ENCODE results near the gene XRCC2.

The XRCC2 gene

DNA sequence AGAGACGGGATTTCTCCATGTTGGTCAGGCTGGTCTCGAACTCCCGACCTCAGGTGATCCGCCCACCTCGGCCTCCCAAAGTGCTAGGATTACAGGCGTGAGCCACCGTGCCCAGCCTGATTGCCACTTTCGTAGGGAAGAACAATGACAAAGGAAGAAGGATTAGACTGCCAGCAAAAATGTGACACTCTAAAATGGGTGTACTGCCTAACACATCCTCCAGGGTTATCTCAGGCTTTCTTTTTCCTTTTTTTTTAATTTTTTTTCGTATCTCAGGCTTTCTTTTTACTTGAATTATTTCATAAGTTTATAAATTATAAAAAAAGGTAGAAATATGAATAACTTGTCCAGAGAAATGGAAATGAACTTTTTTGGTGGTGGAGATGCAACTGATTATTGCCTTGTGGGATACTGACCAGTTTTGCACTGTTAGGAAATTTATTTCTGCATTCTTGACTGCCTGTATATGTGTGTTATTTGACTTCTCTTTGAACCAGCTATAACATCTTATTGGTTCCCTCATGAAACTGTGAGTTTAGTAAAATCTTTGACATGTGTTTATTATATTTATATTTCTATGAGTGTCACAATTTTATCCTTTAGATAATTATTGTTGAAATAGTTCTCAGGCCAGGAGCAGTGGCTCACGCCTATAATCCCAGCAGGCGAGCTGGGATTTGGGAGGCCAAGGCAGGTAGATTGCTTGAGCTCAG is 56.8 kb downstream of the XRCC2 start:
- TF ChIP-seq TAF1 (IDR thresholded peaks at IDR 0.05; ENCODE audit: low read depth) (no peak), EGR1 (IDR thresholded peaks at IDR 0.05) (no peak), CEBPB (IDR thresholded peaks at IDR 0.05) (no peak), ZBTB7A (IDR thresholded peaks at IDR 0.05; ENCODE audit: low read depth) (no peak), TCF12 (IDR thresholded peaks at IDR 0.05; ENCODE audit: low read depth) (no peak), YY1 (IDR thresholded peaks at IDR 0.05; ENCODE audit: low read depth) (no peak), NFIC (IDR thresholded peaks at IDR 0.05) (no peak), CREB1 (IDR thresholded peaks at IDR 0.05; ENCODE audit: low read depth) (no peak), RAD21 (IDR thresholded peaks at IDR 0.05; ENCODE audit: low read depth) (no peak)
- TF ChIP-seq, protein P1, sequence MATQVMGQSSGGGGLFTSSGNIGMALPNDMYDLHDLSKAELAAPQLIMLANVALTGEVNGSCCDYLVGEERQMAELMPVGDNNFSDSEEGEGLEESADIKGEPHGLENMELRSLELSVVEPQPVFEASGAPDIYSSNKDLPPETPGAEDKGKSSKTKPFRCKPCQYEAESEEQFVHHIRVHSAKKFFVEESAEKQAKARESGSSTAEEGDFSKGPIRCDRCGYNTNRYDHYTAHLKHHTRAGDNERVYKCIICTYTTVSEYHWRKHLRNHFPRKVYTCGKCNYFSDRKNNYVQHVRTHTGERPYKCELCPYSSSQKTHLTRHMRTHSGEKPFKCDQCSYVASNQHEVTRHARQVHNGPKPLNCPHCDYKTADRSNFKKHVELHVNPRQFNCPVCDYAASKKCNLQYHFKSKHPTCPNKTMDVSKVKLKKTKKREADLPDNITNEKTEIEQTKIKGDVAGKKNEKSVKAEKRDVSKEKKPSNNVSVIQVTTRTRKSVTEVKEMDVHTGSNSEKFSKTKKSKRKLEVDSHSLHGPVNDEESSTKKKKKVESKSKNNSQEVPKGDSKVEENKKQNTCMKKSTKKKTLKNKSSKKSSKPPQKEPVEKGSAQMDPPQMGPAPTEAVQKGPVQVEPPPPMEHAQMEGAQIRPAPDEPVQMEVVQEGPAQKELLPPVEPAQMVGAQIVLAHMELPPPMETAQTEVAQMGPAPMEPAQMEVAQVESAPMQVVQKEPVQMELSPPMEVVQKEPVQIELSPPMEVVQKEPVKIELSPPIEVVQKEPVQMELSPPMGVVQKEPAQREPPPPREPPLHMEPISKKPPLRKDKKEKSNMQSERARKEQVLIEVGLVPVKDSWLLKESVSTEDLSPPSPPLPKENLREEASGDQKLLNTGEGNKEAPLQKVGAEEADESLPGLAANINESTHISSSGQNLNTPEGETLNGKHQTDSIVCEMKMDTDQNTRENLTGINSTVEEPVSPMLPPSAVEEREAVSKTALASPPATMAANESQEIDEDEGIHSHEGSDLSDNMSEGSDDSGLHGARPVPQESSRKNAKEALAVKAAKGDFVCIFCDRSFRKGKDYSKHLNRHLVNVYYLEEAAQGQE (IDR thresholded peaks at IDR 0.05; ENCODE audit: low read depth): no peak
- TF ChIP-seq, protein P2, sequence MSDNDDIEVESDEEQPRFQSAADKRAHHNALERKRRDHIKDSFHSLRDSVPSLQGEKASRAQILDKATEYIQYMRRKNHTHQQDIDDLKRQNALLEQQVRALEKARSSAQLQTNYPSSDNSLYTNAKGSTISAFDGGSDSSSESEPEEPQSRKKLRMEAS (IDR thresholded peaks at IDR 0.05): no peak

DNA sequence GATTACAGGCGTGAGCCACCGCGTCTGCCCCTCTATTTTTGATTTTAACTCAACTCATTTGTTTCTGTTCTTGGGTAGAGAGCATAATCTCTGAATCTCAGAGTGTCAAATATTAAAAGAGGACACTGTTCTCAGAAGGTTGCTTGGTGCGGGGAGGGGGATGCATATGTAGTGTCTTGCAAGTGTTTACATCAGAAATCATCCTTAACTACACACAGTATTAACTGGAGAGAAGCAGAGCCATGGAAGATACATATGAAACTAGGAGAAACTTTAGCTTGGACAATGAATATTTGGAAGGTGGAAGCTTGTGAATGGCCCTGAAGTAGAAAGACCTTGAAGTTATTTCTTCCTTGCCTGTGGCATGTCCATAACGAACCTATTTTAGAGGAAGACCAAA is 57.5 kb downstream of the XRCC2 start:
- no peak for TF ChIP-seq RAD21 (IDR thresholded peaks at IDR 0.05; ENCODE audit: low read depth)
- TF ChIP-seq, protein P3, sequence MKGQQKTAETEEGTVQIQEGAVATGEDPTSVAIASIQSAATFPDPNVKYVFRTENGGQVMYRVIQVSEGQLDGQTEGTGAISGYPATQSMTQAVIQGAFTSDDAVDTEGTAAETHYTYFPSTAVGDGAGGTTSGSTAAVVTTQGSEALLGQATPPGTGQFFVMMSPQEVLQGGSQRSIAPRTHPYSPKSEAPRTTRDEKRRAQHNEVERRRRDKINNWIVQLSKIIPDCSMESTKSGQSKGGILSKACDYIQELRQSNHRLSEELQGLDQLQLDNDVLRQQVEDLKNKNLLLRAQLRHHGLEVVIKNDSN (IDR thresholded peaks at IDR 0.05): no peak

DNA sequence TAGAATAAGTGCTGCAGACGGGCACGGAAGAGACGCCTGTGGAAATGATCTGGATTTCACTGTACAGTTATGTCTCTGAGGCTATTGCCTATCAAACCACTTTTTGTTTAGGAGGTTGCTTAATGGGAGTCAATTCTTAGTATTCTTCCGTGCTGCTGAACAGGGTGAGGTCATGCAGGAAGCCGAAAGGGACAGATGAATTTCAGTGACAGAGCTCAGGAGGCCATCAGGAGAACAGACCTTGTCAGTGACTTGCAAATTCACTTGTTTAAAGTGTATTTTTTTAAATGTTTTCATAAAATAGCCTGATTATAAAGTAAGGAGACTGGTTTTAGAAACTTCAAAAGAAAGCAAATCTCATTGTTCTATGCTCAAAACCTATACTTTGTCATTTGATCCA is 58.9 kb downstream of the XRCC2 start:
- TF ChIP-seq TAF1 (IDR thresholded peaks at IDR 0.05; ENCODE audit: low read depth) (no peak), NFIC (IDR thresholded peaks at IDR 0.05) (no peak), RAD21 (IDR thresholded peaks at IDR 0.05; ENCODE audit: low read depth) (no peak), CREB1 (IDR thresholded peaks at IDR 0.05; ENCODE audit: low read depth) (no peak), TEAD4 (IDR thresholded peaks at IDR 0.05) (no peak), YY1 (IDR thresholded peaks at IDR 0.05; ENCODE audit: low read depth) (no peak), TCF12 (IDR thresholded peaks at IDR 0.05; ENCODE audit: low read depth) (no peak), CEBPB (IDR thresholded peaks at IDR 0.05) (no peak), FOXM1 (IDR thresholded peaks at IDR 0.05; ENCODE audit: borderline replicate concordance, low read depth) (no peak)
- TF ChIP-seq, protein P1 (IDR thresholded peaks at IDR 0.05; ENCODE audit: low read depth): no peak

DNA sequence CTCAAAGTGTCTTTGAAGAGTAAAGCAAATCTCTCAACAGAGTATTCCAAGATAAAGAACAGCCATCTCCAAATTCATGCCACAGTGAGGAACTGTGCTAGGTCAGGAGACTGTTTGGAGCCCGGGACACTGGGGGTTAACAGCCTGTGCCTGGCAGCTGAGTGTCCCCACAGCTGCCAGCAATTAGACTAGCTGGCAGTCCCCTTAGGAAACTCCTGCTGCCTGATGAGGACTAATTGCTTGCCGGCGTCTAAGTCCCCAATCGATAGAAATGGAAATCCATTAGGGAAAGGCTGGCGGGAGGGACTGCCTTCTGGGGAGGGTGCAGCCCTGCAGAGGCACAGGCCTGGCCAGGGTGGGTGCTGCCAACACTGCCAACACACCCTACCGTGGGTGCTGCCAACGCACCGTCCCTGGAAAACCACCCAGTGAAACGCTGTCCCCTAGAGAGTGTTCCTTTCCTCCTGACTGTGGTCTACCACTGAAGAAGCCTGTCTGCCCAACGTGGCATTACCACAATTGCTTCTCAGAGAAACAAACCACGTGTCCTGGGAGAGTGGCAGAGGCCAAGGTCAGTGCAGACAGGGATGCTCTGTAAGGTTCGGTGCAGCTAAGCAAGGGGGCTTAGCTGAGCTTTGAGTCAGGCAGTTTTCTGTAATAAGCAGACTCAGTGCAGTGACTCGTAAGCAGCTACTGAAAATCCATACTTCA is 60.8 kb downstream of the XRCC2 start:
- no peak for TF ChIP-seq ZBTB7A (IDR thresholded peaks at IDR 0.05; ENCODE audit: low read depth)
- TF ChIP-seq, protein P2 (IDR thresholded peaks at IDR 0.05): no peak
- no peak for TF ChIP-seq NFIC (IDR thresholded peaks at IDR 0.05)
- TF ChIP-seq CREB1 (IDR thresholded peaks at IDR 0.05; ENCODE audit: low read depth): no peak
- TF ChIP-seq TAF1 (IDR thresholded peaks at IDR 0.05; ENCODE audit: low read depth): no peak
- TF ChIP-seq CEBPB (IDR thresholded peaks at IDR 0.05): no peak
- no peak for TF ChIP-seq EP300 (IDR thresholded peaks at IDR 0.05; ENCODE audit: borderline replicate concordance)
- no peak for TF ChIP-seq TCF12 (IDR thresholded peaks at IDR 0.05; ENCODE audit: low read depth)
- TF ChIP-seq TEAD4 (IDR thresholded peaks at IDR 0.05): no peak

DNA sequence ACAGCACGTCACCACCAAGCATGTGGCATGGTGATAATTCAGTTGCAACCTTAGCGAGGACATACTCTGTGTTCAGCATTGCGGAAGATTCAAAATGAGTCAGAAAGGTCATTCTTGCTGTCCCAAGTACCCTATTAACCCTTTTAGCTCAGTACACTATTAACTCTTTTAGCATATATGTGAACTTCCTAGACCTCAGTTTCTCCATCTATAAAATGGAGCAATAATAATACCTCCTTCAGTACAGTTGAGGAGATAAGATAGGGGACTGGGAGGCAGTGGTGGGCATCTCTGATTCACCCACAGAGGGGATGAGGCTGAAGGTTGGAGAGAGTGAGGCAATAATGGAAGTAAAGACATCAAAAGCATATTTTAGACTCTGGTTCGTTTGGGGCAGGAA is 67.3 kb downstream of the XRCC2 start:
- TF ChIP-seq CEBPB (IDR thresholded peaks at IDR 0.05): no peak
- no peak for TF ChIP-seq YY1 (IDR thresholded peaks at IDR 0.05; ENCODE audit: low read depth)
- TF ChIP-seq, protein P2 (IDR thresholded peaks at IDR 0.05): no peak
- no peak for TF ChIP-seq NFIC (IDR thresholded peaks at IDR 0.05)
- no peak for TF ChIP-seq TAF1 (IDR thresholded peaks at IDR 0.05; ENCODE audit: low read depth)
- no peak for TF ChIP-seq TEAD4 (IDR thresholded peaks at IDR 0.05)
- no peak for TF ChIP-seq ZBTB7A (IDR thresholded peaks at IDR 0.05; ENCODE audit: low read depth)
- TF ChIP-seq, protein P3 (IDR thresholded peaks at IDR 0.05): no peak

DNA sequence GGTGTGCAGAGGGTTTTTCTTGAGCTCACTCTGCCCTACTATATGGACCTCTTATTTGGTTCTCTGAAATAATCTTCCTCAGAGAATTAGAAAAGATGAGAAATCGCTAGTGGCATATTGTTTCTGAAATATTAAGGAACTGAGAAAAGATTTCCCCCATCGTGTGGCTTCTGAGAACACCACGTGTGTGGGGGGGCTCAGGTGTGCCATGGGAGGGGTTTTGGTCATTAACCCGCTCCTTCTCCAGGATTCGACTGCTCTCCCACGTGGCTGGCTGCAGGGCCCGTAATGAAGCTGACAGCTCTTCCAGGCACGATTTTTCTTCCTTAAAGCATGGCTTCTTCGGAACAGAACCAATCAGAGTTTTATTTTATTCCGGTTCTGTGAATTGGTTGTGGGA is 67.7 kb downstream of the XRCC2 start:
- TF ChIP-seq CEBPB (IDR thresholded peaks at IDR 0.05): no peak
- no peak for TF ChIP-seq RAD21 (IDR thresholded peaks at IDR 0.05; ENCODE audit: low read depth)
- TF ChIP-seq, protein P1 (IDR thresholded peaks at IDR 0.05; ENCODE audit: low read depth): no peak
- TF ChIP-seq YY1 (IDR thresholded peaks at IDR 0.05; ENCODE audit: low read depth): no peak
- TF ChIP-seq, protein P3 (IDR thresholded peaks at IDR 0.05): no peak
- TF ChIP-seq FOXM1 (IDR thresholded peaks at IDR 0.05; ENCODE audit: borderline replicate concordance, low read depth): no peak
- no peak for TF ChIP-seq NFIC (IDR thresholded peaks at IDR 0.05)
- TF ChIP-seq TCF12 (IDR thresholded peaks at IDR 0.05; ENCODE audit: low read depth): no peak
- no peak for TF ChIP-seq TEAD4 (IDR thresholded peaks at IDR 0.05)
- TF ChIP-seq EGR1 (IDR thresholded peaks at IDR 0.05): no peak
- no peak for TF ChIP-seq TAF1 (IDR thresholded peaks at IDR 0.05; ENCODE audit: low read depth)
- TF ChIP-seq, protein P2 (IDR thresholded peaks at IDR 0.05): no peak
- TF ChIP-seq ZBTB7A (IDR thresholded peaks at IDR 0.05; ENCODE audit: low read depth): no peak
- TF ChIP-seq CREB1 (IDR thresholded peaks at IDR 0.05; ENCODE audit: low read depth): no peak

Measured in Ishikawa (cell line).